GM19455 (cell line): ENCODE data around the gene TMCC3.
"Not testable (repeated sequence)": the region's sequence is repeated elsewhere in the genome, so short reads cannot be mapped to it uniquely, and the experiment has no call there.

ENCODE experiments used
- ATAC-seq: cut with Tn5 transposase; IDR thresholded peaks from one replicate; pipeline ENCODE4 v1.9.1; 2021; ENCODE audit not compliant: unreplicated experiment

The TMCC3 gene

GRCh38 chr12:94604366-94604698 is 46.0 kb downstream of the TMCC3 start:
- no peak for ATAC-seq

GRCh38 chr12:94603434-94604365 is 46.7 kb downstream of the TMCC3 start:
- ATAC-seq, result no peak

- ATAC-seq, result no peak
These were observed 48.3 kb downstream of the TMCC3 start for GRCh38 chr12:94602024-94602423.

GRCh38 chr12:94601307-94601706 is 49.0 kb downstream of the TMCC3 start:
- not testable (repeated sequence) for ATAC-seq

- no peak for ATAC-seq
These were observed 51.2 kb downstream of the TMCC3 start for GRCh38 chr12:94599189-94599588.

- ATAC-seq, result no peak
These were observed 53.1 kb downstream of the TMCC3 start for GRCh38 chr12:94597268-94597667.

GRCh38 chr12:94596596-94596995 is 53.8 kb downstream of the TMCC3 start:
- ATAC-seq, result no peak

GRCh38 chr12:94595152-94595551 is 55.2 kb downstream of the TMCC3 start:
- no peak for ATAC-seq

GRCh38 chr12:94594443-94594825 is 55.9 kb downstream of the TMCC3 start:
- no peak for ATAC-seq

- no peak for ATAC-seq
These were observed 56.4 kb downstream of the TMCC3 start for GRCh38 chr12:94593822-94594442.

GRCh38 chr12:94592723-94593122 is 57.6 kb downstream of the TMCC3 start:
- ATAC-seq, result not testable (repeated sequence)

- ATAC-seq, result no peak
These were observed 58.3 kb downstream of the TMCC3 start for GRCh38 chr12:94592080-94592479.

GRCh38 chr12:94590428-94590827 is 59.9 kb downstream of the TMCC3 start:
- ATAC-seq, result no peak

- no peak for ATAC-seq
These were observed 60.8 kb downstream of the TMCC3 start for GRCh38 chr12:94589591-94590001.

GRCh38 chr12:94588346-94588745 is 62.0 kb downstream of the TMCC3 start:
- ATAC-seq, result no peak

- ATAC-seq, result no peak
These were observed 62.8 kb downstream of the TMCC3 start for GRCh38 chr12:94587266-94588241.

- ATAC-seq, result no peak
These were observed 63.6 kb downstream of the TMCC3 start for GRCh38 chr12:94586589-94587259.

GRCh38 chr12:94585626-94586025 is 64.7 kb downstream of the TMCC3 start:
- no peak for ATAC-seq

GRCh38 chr12:94584377-94584776 is 66.0 kb downstream of the TMCC3 start:
- no peak for ATAC-seq

- no peak for ATAC-seq
These were observed 67.8 kb downstream of the TMCC3 start for GRCh38 chr12:94582591-94582990.
